GM20000 (cell line): ENCODE data around the gene TXNDC5.
A peak's percentile ranks its signal among the peaks of the same experiment; 100 is the strongest.

Experiments used
- DNase-seq: peaks from one replicate; pipeline ENCODE4 v3.0.0; 2012; ENCODE audit warnings: low spot score
- CTCF ChIP-seq: IDR thresholded peaks from 2 replicates; pipeline ENCODE4 v1.5.1; 2012; ENCODE audit warnings: mild to moderate bottlenecking, control low read depth; ENCODE audit errors: extremely low read depth, missing control alignments

Gene TXNDC5

GRCh38 chr6:7909323-7910276, 988 bp downstream of the TXNDC5 start:
- TF ChIP-seq CTCF = no peak
- peak; percentile 78 for DNase-seq

GRCh38 chr6:7907159-7907558, 3.4 kb downstream of the TXNDC5 start:
- no peak for DNase-seq
- TF ChIP-seq CTCF = no peak

GRCh38 chr6:7906741-7907140, 3.8 kb downstream of the TXNDC5 start:
- no peak for DNase-seq
- no peak for TF ChIP-seq CTCF

- TF ChIP-seq CTCF = no peak
- DNase-seq = no peak
Observed at GRCh38 chr6:7905416-7905815, 5.2 kb downstream of the TXNDC5 start.

- TF ChIP-seq CTCF = no peak
- DNase-seq = no peak
Observed at GRCh38 chr6:7904654-7905319, 5.8 kb downstream of the TXNDC5 start.

- TF ChIP-seq CTCF = no peak
- DNase-seq = no peak
Observed at GRCh38 chr6:7903673-7904072, 6.9 kb downstream of the TXNDC5 start.

GRCh38 chr6:7902867-7903266, 7.7 kb downstream of the TXNDC5 start:
- TF ChIP-seq CTCF = no peak
- no peak for DNase-seq
